H9 (cell line): ENCODE results near the gene RPS17. TPM values are rescaled to one million over a fixed set of nuclear protein-coding genes. Genes with fewer than 3 reads are reported as not detected.

Experiments
- DNase-seq: peaks from one replicate; pipeline ENCODE4 v3.0.0-alpha.2; 2017
- H2AFZ ChIP-seq: one replicate; pipeline ENCODE4 v1.6.1; 2013; ENCODE audit warnings: mild to moderate bottlenecking, low read length, control low read depth, moderate library complexity
- H2AK5ac ChIP-seq: 2 replicates; pipeline ENCODE4 v1.6.1; 2013; ENCODE audit warnings: low read length, control low read depth, mixed read lengths; ENCODE audit not compliant: insufficient read length
- H2BK120ac ChIP-seq: one replicate; pipeline ENCODE4 v1.6.1; 2013; ENCODE audit warnings: low read depth, mild to moderate bottlenecking, low read length, control low read depth, inconsistent platforms; ENCODE audit not compliant: poor library complexity, severe bottlenecking
- H2BK12ac ChIP-seq: 2 replicates; pipeline ENCODE4 v1.6.1; 2013; ENCODE audit warnings: low read length, control low read depth, mixed read lengths, low read depth; ENCODE audit not compliant: insufficient read length
- H2BK15ac ChIP-seq: 2 replicates; pipeline ENCODE4 v1.6.1; 2013; ENCODE audit warnings: low read depth, low read length, control low read depth
- H2BK20ac ChIP-seq: one replicate; pipeline ENCODE4 v1.6.1; 2013; ENCODE audit warnings: low read depth, mild to moderate bottlenecking, low read length, control low read depth, inconsistent platforms; ENCODE audit not compliant: poor library complexity, severe bottlenecking
- H2BK5ac ChIP-seq: 2 replicates; pipeline ENCODE4 v1.6.1; 2013; ENCODE audit warnings: low read length, control low read depth, mixed read lengths; ENCODE audit not compliant: insufficient read length
- H3K14ac ChIP-seq: 2 replicates; pipeline ENCODE4 v1.6.1; 2013; ENCODE audit warnings: low read length, control low read depth; ENCODE audit not compliant: insufficient read depth
- H3K18ac ChIP-seq: 2 replicates; pipeline ENCODE4 v1.6.1; 2013; ENCODE audit warnings: low read depth, mild to moderate bottlenecking, mixed read lengths, low read length, control low read depth; ENCODE audit not compliant: insufficient read length
- H3K23ac ChIP-seq: 2 replicates; pipeline ENCODE4 v1.6.1; 2013; ENCODE audit warnings: low read length, control low read depth, mixed read lengths, low read depth; ENCODE audit not compliant: insufficient read length
- H3K23me2 ChIP-seq: 2 replicates; pipeline ENCODE4 v1.6.1; 2013; ENCODE audit warnings: low read depth, mild to moderate bottlenecking, mixed read lengths, low read length, control low read depth; ENCODE audit not compliant: insufficient read length, poor library complexity, severe bottlenecking
- H3K27ac ChIP-seq: 2 replicates; pipeline ENCODE4 v1.5.1; 2013; ENCODE audit warnings: low read length, control low read depth, mixed read lengths, low read depth; ENCODE audit not compliant: insufficient read length
- H3K27me3 ChIP-seq: 2 replicates; pipeline ENCODE4 v1.6.1; 2013; ENCODE audit warnings: low read length, control low read depth, inconsistent platforms; ENCODE audit not compliant: insufficient read depth
- H3K4ac ChIP-seq: 2 replicates; pipeline ENCODE4 v1.6.1; 2013; ENCODE audit warnings: low read depth, mild to moderate bottlenecking, control low read depth, inconsistent platforms, low read length, moderate library complexity
- H3K4me1 ChIP-seq: 2 replicates; pipeline ENCODE4 v1.6.1; 2013; ENCODE audit warnings: low read length, control low read depth, inconsistent platforms; ENCODE audit not compliant: insufficient read depth
- H3K4me2 ChIP-seq: 2 replicates; pipeline ENCODE4 v1.6.1; 2013; ENCODE audit warnings: low read length, control low read depth, mixed read lengths; ENCODE audit not compliant: insufficient read length, insufficient read depth
- H3K56ac ChIP-seq: 2 replicates; pipeline ENCODE4 v1.6.1; 2013; ENCODE audit warnings: low read depth, mild to moderate bottlenecking, mixed read lengths, low read length, control low read depth; ENCODE audit not compliant: insufficient read length
- H3K79me1 ChIP-seq: 2 replicates; pipeline ENCODE4 v1.6.1; 2013; ENCODE audit warnings: low read depth, mild to moderate bottlenecking, moderate library complexity, low read length, control low read depth, inconsistent platforms; ENCODE audit not compliant: insufficient read depth, poor library complexity, severe bottlenecking
- H3K79me2 ChIP-seq: 2 replicates; pipeline ENCODE4 v1.6.1; 2013; ENCODE audit warnings: low read length, control low read depth, inconsistent platforms; ENCODE audit not compliant: insufficient read depth
- H3K9ac ChIP-seq: 2 replicates; pipeline ENCODE4 v1.6.1; 2013; ENCODE audit warnings: low read length, control low read depth, mixed read lengths; ENCODE audit not compliant: insufficient read length; ENCODE audit errors: extremely low read depth
- H3K9me3 ChIP-seq: one replicate; pipeline ENCODE4 v1.6.1; 2013; ENCODE audit warnings: low read depth, low read length, inconsistent platforms; ENCODE audit not compliant: control insufficient read depth
- H3T11ph ChIP-seq: one replicate; pipeline ENCODE4 v1.6.1; 2013; ENCODE audit warnings: mild to moderate bottlenecking, low read length, control low read depth, inconsistent platforms
- H4K20me1 ChIP-seq: one replicate; pipeline ENCODE4 v1.6.1; 2013; ENCODE audit not compliant: control insufficient read depth, insufficient read length, insufficient read depth
- H4K5ac ChIP-seq: 2 replicates; pipeline ENCODE4 v1.6.1; 2013; ENCODE audit warnings: low read depth, mild to moderate bottlenecking, mixed read lengths, low read length, control low read depth; ENCODE audit not compliant: insufficient read length
- H4K8ac ChIP-seq: replicated peaks from 2 replicates; pipeline ENCODE4 v1.6.1; 2013; ENCODE audit warnings: low read length, control low read depth, mixed read lengths, low read depth; ENCODE audit not compliant: insufficient read length
- H4K91ac ChIP-seq: 2 replicates; pipeline ENCODE4 v1.6.1; 2013; ENCODE audit warnings: low read depth, mild to moderate bottlenecking, moderate library complexity, mixed read lengths, low read length, control low read depth; ENCODE audit not compliant: insufficient read length
- H3K27ac Mint-ChIP-seq, 3 experiments: 2 replicates in 2 of 3; 3 replicates in 1 of 3; pipeline ENCODE4 v1.8.0; 2020 to 2021; ENCODE audit warnings: mixed read lengths in 3 of 3, mild to moderate bottlenecking in 1 of 3, moderate library complexity in 1 of 3
- H3K27me3 Mint-ChIP-seq: 2 replicates; pipeline ENCODE4 v1.8.0; 2021; ENCODE audit warnings: low read depth, mild to moderate bottlenecking, moderate library complexity, mixed read lengths
- H3K36me3 Mint-ChIP-seq, 3 experiments: 2 replicates in 2 of 3; 3 replicates in 1 of 3; pipeline ENCODE4 v1.8.0; 2020 to 2021; ENCODE audit warnings: low read depth in 3 of 3, mixed read lengths in 3 of 3; ENCODE audit not compliant: insufficient read depth in 1 of 3
- H3K4me1 Mint-ChIP-seq, 2 experiments: 2 replicates each; pipeline ENCODE4 v1.8.0; 2020; ENCODE audit warnings: mixed read lengths in 2 of 2
- H3K4me3 Mint-ChIP-seq, 2 experiments: 2 replicates in 1 of 2; 3 replicates in 1 of 2; pipeline ENCODE4 v1.8.0; 2020 to 2021; ENCODE audit warnings: mild to moderate bottlenecking in 2 of 2, mixed read lengths in 2 of 2, moderate library complexity in 1 of 2
- H3K9me3 Mint-ChIP-seq, 2 experiments: 2 replicates in 1 of 2; 3 replicates in 1 of 2; pipeline ENCODE4 v1.8.0; 2020; ENCODE audit warnings: mild to moderate bottlenecking in 2 of 2, mixed read lengths in 2 of 2, moderate library complexity in 1 of 2
- WGBS: extraction: QIAGEN DNeasy Blood & Tissue Kit; methylation state at CpG from one replicate; pipeline ENCODE4 v1.1.7; 2013; ENCODE audit warnings: missing lambda C conversion rate, low lambda C conversion rate, mixed read lengths; ENCODE audit not compliant: insufficient read length; ENCODE audit errors: extremely low coverage; 5-methylcytosine and 5-hydroxymethylcytosine counted together
- total RNA-seq: library from RNA; stranded (reverse); gene quantifications from 2 replicates; pipeline ENCODE4 v1.2.1, GENCODE V29; 2021
- TF ChIP-seq, protein P1 (sequence below): fragments of 200-600 bp; sonication (generic); conservative IDR thresholded peaks from 3 replicates; pipeline ENCODE4 v1.8.0; 2021; ENCODE audit warnings: antibody characterized with exemption, mild to moderate bottlenecking

Gene RPS17
- total RNA-seq, 1 experiment from 2014 or later: 2,597 TPM

DNA sequence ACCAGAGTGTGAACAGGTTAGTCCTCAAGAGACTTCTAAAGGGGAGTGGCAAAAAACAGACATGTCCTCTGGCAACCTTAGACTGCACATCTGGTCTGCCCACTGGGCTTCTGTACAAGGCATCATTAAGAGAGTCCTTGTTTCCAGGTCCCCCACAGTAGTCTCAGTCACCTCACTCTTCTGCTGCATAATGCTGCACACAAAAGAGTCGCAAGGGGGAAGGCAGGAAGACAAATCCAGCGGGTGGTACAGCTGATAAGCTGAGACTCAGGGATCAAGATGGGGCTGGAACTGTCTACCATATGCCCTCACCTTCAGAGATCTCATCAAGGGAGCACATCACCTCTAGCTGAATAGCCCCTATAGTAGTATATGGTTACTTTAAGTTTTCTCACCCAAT, 27.4 kb upstream of the RPS17 start:
- no peaks in the 10 kb centered on the region for H3K36me3 Mint-ChIP-seq
- Histone ChIP-seq H3K79me1 (no peaks in the 10 kb centered on the region), H4K20me1 (no peaks in the 10 kb centered on the region), H3K14ac (no peak overlapping the region), H2BK15ac (no peak overlapping the region), H4K5ac (no peak overlapping the region), H2BK20ac (no peak overlapping the region), H3K56ac (no peak overlapping the region), H3T11ph (no peak overlapping the region), H4K8ac (no peak overlapping the region), H3K27me3 (no peaks in the 10 kb centered on the region), H3K4me1 (peaks cover 3% of the 10 kb centered on the region; the same call in 1 of the 2 replicates), H3K4ac (no peak overlapping the region), H2BK12ac (no peak overlapping the region), H3K18ac (no peak overlapping the region), H3K9me3 (no peaks in the 10 kb centered on the region), H2AFZ (no peak overlapping the region), H3K27ac (no peak overlapping the region), H3K4me2 (no peak overlapping the region), H3K23ac (no peak overlapping the region), H2AK5ac (no peak overlapping the region), H3K23me2 (peaks cover 4% of the 10 kb centered on the region), H4K91ac (no peak overlapping the region), H2BK5ac (no peak overlapping the region), H3K9ac (no peak overlapping the region), H2BK120ac (no peak overlapping the region), H3K79me2 (no peaks in the 10 kb centered on the region)
- no CpG with 5 or more reads among the region's 2 CpGs for WGBS
- H3K4me3 Mint-ChIP-seq: no peak overlapping the region
- H3K27me3 Mint-ChIP-seq: peaks cover 15% of the 10 kb centered on the region
- DNase-seq: no peak
- TF ChIP-seq, protein P1, sequence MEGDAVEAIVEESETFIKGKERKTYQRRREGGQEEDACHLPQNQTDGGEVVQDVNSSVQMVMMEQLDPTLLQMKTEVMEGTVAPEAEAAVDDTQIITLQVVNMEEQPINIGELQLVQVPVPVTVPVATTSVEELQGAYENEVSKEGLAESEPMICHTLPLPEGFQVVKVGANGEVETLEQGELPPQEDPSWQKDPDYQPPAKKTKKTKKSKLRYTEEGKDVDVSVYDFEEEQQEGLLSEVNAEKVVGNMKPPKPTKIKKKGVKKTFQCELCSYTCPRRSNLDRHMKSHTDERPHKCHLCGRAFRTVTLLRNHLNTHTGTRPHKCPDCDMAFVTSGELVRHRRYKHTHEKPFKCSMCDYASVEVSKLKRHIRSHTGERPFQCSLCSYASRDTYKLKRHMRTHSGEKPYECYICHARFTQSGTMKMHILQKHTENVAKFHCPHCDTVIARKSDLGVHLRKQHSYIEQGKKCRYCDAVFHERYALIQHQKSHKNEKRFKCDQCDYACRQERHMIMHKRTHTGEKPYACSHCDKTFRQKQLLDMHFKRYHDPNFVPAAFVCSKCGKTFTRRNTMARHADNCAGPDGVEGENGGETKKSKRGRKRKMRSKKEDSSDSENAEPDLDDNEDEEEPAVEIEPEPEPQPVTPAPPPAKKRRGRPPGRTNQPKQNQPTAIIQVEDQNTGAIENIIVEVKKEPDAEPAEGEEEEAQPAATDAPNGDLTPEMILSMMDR: no peak
- peaks cover 28 to 38% of the 10 kb centered on the region in 2 experiments for H3K4me1 Mint-ChIP-seq
- no peak overlapping the region for H3K27ac Mint-ChIP-seq
- H3K9me3 Mint-ChIP-seq: no peaks in the 10 kb centered on the region
